Parathyroid adenoma (tissue), 2 donors: ENCODE data around the gene SLC22A8.

Source experiments
- H2AFZ ChIP-seq: fragments of 300-600 bp; sonication (generic); one replicate; pipeline ENCODE4 v1.7.0; 2017; ENCODE audit warnings: antibody characterized with exemption, mild to moderate bottlenecking
- H3K27ac ChIP-seq: fragments of 300-600 bp; sonication (generic); one replicate; pipeline ENCODE4 v1.7.0; 2017
- H3K27me3 ChIP-seq: fragments of 300-600 bp; sonication (generic); one replicate; pipeline ENCODE4 v1.7.0; 2017; ENCODE audit warnings: low read length; ENCODE audit not compliant: control insufficient read depth, insufficient read depth
- H3K36me3 ChIP-seq: fragments of 300-600 bp; sonication (generic); one replicate; pipeline ENCODE4 v1.7.0; 2017; ENCODE audit warnings: low read length; ENCODE audit not compliant: control insufficient read depth, insufficient read depth
- H3K4me1 ChIP-seq: fragments of 300-600 bp; sonication (generic); one replicate; pipeline ENCODE4 v1.7.0; 2017; ENCODE audit warnings: control low read depth
- H3K4me2 ChIP-seq: fragments of 300-600 bp; sonication (generic); one replicate; pipeline ENCODE4 v1.7.0; 2017; ENCODE audit warnings: low read length
- H3K4me3 ChIP-seq: fragments of 300-600 bp; sonication (generic); one replicate; pipeline ENCODE4 v1.7.0; 2017; ENCODE audit warnings: low read depth, low read length
- H3K79me2 ChIP-seq: fragments of 300-600 bp; sonication (generic); one replicate; pipeline ENCODE4 v1.7.0; 2017; ENCODE audit warnings: control low read depth
- H3K9ac ChIP-seq: fragments of 300-600 bp; sonication (generic); one replicate; pipeline ENCODE4 v1.7.0; 2017; ENCODE audit warnings: mild to moderate bottlenecking
- H3K9me3 ChIP-seq: fragments of 300-600 bp; sonication (generic); one replicate; pipeline ENCODE4 v1.7.0; 2017; ENCODE audit warnings: low read length; ENCODE audit not compliant: control insufficient read depth
- CTCF ChIP-seq: fragments of 300-600 bp; sonication (generic); IDR thresholded peaks from one replicate; pipeline ENCODE4 v1.7.0; 2017; ENCODE audit warnings: antibody characterized with exemption, mild to moderate bottlenecking
- donor health status: primary hyperparathyroidism.

The SLC22A8 gene

GRCh38 chr11:62983536-62984199, 32.0 kb downstream of the SLC22A8 start:
- Histone ChIP-seq H3K9ac (no peak overlapping the region), H3K36me3 (no peaks in the 10 kb centered on the region), H3K79me2 (no peaks in the 10 kb centered on the region), H3K4me3 (no peak overlapping the region), H3K9me3 (no peaks in the 10 kb centered on the region), H3K4me2 (no peak overlapping the region), H3K4me1 (no peaks in the 10 kb centered on the region), H3K27ac (no peak overlapping the region), H3K27me3 (no peaks in the 10 kb centered on the region), H2AFZ (no peak overlapping the region)
- no peak for TF ChIP-seq CTCF

GRCh38 chr11:62981743-62982142, 33.9 kb downstream of the SLC22A8 start:
- no peak overlapping the region for H3K4me3 ChIP-seq
- H3K27me3 ChIP-seq = no peaks in the 10 kb centered on the region
- H3K36me3 ChIP-seq = no peaks in the 10 kb centered on the region
- H3K4me1 ChIP-seq = no peaks in the 10 kb centered on the region
- H3K4me2 ChIP-seq = no peak overlapping the region
- no peaks in the 10 kb centered on the region for H3K79me2 ChIP-seq
- H3K27ac ChIP-seq = no peak overlapping the region
- no peak for TF ChIP-seq CTCF
- H3K9ac ChIP-seq = no peak overlapping the region
- H3K9me3 ChIP-seq = no peaks in the 10 kb centered on the region
- no peak overlapping the region for H2AFZ ChIP-seq

GRCh38 chr11:62980133-62980760, 35.4 kb downstream of the SLC22A8 start:
- no peak overlapping the region for H3K4me3 ChIP-seq
- no peak overlapping the region for H3K27ac ChIP-seq
- H3K36me3 ChIP-seq = no peaks in the 10 kb centered on the region
- H3K27me3 ChIP-seq = no peaks in the 10 kb centered on the region
- no peak overlapping the region for H3K9ac ChIP-seq
- no peak overlapping the region for H2AFZ ChIP-seq
- H3K9me3 ChIP-seq = no peaks in the 10 kb centered on the region
- H3K4me2 ChIP-seq = no peak overlapping the region
- H3K79me2 ChIP-seq = no peaks in the 10 kb centered on the region
- no peak for TF ChIP-seq CTCF
- H3K4me1 ChIP-seq = no peaks in the 10 kb centered on the region

GRCh38 chr11:62976109-62976508, 39.5 kb downstream of the SLC22A8 start:
- no peak overlapping the region for H3K27ac ChIP-seq
- TF ChIP-seq CTCF = no peak
- H2AFZ ChIP-seq = no peak overlapping the region
- H3K9me3 ChIP-seq = no peaks in the 10 kb centered on the region
- H3K4me2 ChIP-seq = no peak overlapping the region
- no peak overlapping the region for H3K9ac ChIP-seq
- H3K27me3 ChIP-seq = no peaks in the 10 kb centered on the region
- H3K36me3 ChIP-seq = no peaks in the 10 kb centered on the region
- no peak overlapping the region for H3K4me3 ChIP-seq
- no peaks in the 10 kb centered on the region for H3K79me2 ChIP-seq
- H3K4me1 ChIP-seq = no peaks in the 10 kb centered on the region
